GM06990 (cell line): ENCODE measurements around the gene IRX2.

Source experiments
- DNase-seq: peaks from one replicate; pipeline ENCODE4 v3.0.0-alpha.2; 2011; ENCODE audit not compliant: insufficient read length; ENCODE audit errors: extremely low read depth
- H3K27me3 ChIP-seq: replicated peaks from 2 replicates; pipeline ENCODE4 v1.6.0; 2011; ENCODE audit warnings: low read length; ENCODE audit not compliant: control insufficient read depth, insufficient read depth
- H3K36me3 ChIP-seq: 2 replicates; pipeline ENCODE4 v1.5.1; 2011; ENCODE audit warnings: low read length; ENCODE audit not compliant: control insufficient read depth, insufficient read depth
- H3K4me3 ChIP-seq: replicated peaks from 2 replicates; pipeline ENCODE4 v1.5.1; 2011; ENCODE audit warnings: low read depth, mild to moderate bottlenecking, control low read depth, low read length
- TF ChIP-seq, protein P1 (sequence below): IDR thresholded peaks from 2 replicates; pipeline ENCODE4 v1.5.1; 2011; ENCODE audit warnings: low read length, control low read depth, mild to moderate bottlenecking, inconsistent platforms; ENCODE audit not compliant: insufficient read depth, poor library complexity, severe bottlenecking

IRX2 gene

DNA sequence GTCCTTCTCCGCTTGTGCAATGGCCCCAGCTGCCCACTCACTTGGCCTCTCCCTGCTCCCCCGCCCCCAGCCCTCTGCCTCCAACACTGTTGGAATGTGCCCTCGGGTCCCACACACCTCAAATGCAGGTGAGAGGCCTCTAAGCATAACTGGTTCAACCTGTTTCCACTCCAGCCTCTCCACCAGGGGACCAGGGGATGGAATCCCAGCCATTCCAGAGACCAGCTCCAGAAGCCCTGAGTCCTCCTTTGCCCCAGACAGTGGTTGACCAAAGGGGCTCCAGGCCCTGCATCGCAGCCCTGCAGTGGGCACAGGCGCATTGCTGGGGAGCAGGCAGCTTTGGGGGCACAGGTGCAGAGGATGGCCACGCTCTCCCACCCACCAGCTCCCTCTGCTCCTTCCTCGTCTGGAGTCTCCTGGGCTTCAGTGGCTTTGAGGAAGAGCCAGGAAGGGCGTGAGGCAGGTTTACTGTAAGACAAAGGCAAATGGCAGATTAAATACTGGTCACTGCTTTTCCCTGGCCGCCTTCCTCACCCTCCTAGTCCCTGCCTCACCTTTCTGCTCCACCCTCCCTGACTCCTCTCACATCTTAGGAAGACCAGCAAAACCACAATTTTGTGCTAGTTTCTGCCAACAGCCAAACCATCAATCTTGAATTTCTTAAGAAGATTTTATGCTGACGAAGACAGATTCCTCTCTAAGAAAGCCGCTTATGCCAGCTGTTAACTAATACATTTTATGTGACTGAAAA is 29.1 kb upstream of the IRX2 start:
- H3K27me3 ChIP-seq, result no peaks in the 10 kb centered on the region
- TF ChIP-seq, protein P1, sequence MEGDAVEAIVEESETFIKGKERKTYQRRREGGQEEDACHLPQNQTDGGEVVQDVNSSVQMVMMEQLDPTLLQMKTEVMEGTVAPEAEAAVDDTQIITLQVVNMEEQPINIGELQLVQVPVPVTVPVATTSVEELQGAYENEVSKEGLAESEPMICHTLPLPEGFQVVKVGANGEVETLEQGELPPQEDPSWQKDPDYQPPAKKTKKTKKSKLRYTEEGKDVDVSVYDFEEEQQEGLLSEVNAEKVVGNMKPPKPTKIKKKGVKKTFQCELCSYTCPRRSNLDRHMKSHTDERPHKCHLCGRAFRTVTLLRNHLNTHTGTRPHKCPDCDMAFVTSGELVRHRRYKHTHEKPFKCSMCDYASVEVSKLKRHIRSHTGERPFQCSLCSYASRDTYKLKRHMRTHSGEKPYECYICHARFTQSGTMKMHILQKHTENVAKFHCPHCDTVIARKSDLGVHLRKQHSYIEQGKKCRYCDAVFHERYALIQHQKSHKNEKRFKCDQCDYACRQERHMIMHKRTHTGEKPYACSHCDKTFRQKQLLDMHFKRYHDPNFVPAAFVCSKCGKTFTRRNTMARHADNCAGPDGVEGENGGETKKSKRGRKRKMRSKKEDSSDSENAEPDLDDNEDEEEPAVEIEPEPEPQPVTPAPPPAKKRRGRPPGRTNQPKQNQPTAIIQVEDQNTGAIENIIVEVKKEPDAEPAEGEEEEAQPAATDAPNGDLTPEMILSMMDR, result no peak
- no peak for DNase-seq
- no peaks in the 10 kb centered on the region for H3K36me3 ChIP-seq
- H3K4me3 ChIP-seq, result no peak overlapping the region

DNA sequence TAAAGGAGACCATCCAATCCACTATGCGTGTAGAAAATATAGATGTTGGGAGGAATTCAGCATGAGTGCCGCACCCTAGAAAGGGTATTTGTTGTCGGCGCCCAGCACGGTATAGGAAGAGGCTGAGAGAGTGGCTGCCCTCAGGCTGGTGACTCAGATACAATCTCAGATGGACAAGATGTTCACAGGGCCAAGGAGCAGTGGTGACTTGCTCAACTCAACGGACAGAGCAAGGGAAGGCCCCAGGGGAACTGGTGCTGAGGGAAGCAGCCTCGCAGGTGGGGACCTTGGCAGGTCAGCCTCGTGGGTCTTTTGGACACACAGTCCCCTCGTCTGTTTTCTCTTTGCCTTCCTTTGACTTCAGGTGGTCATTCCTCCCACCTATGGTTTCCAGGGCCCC is 28.0 kb upstream of the IRX2 start:
- Histone ChIP-seq H3K36me3 (no peaks in the 10 kb centered on the region), H3K4me3 (no peak overlapping the region), H3K27me3 (no peaks in the 10 kb centered on the region)
- TF ChIP-seq, protein P1, result no peak
- DNase-seq, result no peak

DNA sequence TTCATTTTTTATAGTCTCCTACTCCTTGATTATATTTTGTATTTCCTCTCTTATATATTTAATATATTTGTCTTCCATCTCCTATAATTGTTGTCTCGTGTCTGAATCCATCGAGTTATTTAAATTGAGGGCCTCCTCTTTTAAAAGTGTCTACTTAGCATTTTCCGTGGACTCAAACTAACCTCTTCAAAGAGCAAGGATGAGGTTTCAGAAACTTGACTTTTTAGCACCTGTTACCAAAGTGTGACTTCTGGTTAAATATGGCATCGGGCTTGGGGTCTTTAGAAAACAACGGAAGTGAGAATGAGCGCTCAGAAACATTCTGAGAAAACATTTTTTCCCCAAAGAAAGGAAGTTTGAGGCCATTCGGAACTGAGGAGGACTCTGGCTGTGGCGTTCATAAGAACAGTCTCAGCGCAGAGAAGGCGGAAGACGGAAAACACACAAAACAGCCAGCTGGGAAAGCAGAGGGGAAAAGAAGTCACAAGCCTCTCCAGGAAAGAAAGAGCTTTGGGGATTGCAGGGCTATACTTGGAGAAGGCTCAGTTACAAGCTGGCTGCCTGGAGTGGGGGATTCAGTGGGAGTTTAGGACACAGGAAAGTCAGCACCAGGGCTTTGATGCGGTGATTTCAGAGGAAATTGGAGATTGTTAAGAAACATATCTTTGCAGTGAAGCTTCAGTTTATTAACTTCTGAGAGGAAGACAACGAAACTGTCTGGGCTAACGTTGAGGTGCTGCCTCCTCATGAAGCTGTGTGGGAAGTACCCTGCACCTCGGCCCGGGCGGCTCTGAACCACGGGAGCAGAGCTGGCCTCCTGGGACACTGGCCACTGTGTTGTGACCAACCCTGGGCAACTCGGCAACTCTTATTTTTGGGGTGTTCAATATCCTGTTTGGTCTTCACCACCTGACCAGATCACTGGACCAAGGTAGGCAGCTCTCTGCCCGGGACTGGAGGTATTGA is 25.1 kb upstream of the IRX2 start:
- Histone ChIP-seq H3K4me3 (no peak overlapping the region), H3K36me3 (no peaks in the 10 kb centered on the region), H3K27me3 (no peaks in the 10 kb centered on the region)
- no peak for DNase-seq
- TF ChIP-seq, protein P1, result no peak

DNA sequence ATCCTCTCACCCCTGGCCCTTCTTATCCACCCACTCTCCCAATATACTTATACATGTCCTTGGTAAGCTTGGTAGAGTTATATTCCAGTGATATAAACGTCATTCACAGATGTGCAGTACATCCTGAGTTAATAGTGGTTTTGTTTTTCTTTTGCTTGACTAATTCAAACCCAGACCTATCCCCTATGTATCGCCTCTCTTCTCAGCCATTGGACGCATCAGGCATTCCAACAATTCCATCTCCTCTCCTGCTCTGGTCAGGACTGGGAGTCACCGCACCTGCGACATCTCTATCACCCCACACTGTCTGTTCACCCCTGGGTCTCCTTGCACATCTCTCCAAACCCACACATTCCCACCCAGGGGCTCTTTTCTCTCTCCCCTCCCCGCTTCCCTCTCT is 21.9 kb upstream of the IRX2 start:
- Histone ChIP-seq H3K4me3 (no peak overlapping the region), H3K27me3 (no peaks in the 10 kb centered on the region), H3K36me3 (no peaks in the 10 kb centered on the region)
- TF ChIP-seq, protein P1, result no peak
- no peak for DNase-seq

DNA sequence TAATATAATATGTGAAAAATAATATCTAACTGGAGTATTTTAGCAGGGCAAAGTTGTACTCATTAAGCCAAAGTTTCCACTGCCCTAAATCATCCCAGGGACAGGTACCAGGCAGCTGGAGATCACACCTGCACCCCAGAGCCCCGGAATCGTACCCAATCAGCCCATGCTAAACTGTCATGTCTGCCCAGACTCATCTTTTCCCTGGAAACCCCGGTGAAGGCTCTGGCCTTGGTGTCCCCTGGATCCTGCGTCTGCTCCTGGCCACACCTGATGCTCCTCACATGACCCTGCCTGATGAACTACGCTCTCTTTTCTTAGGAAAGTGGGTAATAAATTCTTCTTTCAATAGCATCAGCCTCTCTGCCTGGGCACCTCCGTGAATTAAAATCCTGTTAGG is 15.6 kb upstream of the IRX2 start:
- H3K36me3 ChIP-seq, result no peaks in the 10 kb centered on the region
- no peak for DNase-seq
- TF ChIP-seq, protein P1, result no peak
- no peaks in the 10 kb centered on the region for H3K27me3 ChIP-seq
- no peak overlapping the region for H3K4me3 ChIP-seq
